ENCODE data around the gene TICRR.

DNA sequence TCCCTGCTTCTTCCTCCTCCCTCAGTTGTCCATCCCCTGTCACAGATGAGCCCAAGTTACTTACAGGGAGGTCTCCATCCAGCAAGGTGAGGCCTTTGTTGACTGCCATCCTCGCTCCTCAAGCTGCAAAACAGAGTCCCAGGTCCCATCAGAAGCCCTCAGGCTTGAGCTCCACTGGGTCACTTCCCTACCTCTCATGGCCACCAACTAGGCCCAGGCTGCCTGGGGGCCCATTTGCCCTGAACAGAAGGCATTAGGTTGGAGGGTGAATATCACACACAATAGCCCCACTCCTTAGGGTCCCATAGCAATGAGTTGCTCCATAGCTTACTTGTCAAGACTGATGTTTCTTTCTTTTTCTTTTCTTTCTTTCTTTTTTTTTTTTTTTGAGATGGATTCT lies 102.1 kb downstream of the TICRR start:
- TF ChIP-seq CREB1 (IDR thresholded peaks at IDR 0.05; ENCODE audit: low read depth) (no peak), YY1 (IDR thresholded peaks at IDR 0.05; ENCODE audit: low read depth) (no peak), TAF1 (IDR thresholded peaks at IDR 0.05; ENCODE audit: low read depth) (no peak), RAD21 (IDR thresholded peaks at IDR 0.05; ENCODE audit: low read depth) (no peak), NFIC (IDR thresholded peaks at IDR 0.05) (no peak)
- TF ChIP-seq, protein P1, sequence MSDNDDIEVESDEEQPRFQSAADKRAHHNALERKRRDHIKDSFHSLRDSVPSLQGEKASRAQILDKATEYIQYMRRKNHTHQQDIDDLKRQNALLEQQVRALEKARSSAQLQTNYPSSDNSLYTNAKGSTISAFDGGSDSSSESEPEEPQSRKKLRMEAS (IDR thresholded peaks at IDR 0.05), result no peak
- TF ChIP-seq, protein P2, sequence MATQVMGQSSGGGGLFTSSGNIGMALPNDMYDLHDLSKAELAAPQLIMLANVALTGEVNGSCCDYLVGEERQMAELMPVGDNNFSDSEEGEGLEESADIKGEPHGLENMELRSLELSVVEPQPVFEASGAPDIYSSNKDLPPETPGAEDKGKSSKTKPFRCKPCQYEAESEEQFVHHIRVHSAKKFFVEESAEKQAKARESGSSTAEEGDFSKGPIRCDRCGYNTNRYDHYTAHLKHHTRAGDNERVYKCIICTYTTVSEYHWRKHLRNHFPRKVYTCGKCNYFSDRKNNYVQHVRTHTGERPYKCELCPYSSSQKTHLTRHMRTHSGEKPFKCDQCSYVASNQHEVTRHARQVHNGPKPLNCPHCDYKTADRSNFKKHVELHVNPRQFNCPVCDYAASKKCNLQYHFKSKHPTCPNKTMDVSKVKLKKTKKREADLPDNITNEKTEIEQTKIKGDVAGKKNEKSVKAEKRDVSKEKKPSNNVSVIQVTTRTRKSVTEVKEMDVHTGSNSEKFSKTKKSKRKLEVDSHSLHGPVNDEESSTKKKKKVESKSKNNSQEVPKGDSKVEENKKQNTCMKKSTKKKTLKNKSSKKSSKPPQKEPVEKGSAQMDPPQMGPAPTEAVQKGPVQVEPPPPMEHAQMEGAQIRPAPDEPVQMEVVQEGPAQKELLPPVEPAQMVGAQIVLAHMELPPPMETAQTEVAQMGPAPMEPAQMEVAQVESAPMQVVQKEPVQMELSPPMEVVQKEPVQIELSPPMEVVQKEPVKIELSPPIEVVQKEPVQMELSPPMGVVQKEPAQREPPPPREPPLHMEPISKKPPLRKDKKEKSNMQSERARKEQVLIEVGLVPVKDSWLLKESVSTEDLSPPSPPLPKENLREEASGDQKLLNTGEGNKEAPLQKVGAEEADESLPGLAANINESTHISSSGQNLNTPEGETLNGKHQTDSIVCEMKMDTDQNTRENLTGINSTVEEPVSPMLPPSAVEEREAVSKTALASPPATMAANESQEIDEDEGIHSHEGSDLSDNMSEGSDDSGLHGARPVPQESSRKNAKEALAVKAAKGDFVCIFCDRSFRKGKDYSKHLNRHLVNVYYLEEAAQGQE (IDR thresholded peaks at IDR 0.05; ENCODE audit: low read depth), result no peak
